HG03460 (cell line): ENCODE data around the gene EEA1.
A peak's percentile ranks its signal among the peaks of the same experiment; 100 is the strongest.

Source experiments
- ATAC-seq: cut with Tn5 transposase; IDR thresholded peaks from one replicate; pipeline ENCODE4 v1.9.1; 2021; ENCODE audit not compliant: unreplicated experiment

Gene EEA1

GRCh38 chr12:92938638-92939037, 9.5 kb upstream of the EEA1 start:
- ATAC-seq, result no peak

DNA sequence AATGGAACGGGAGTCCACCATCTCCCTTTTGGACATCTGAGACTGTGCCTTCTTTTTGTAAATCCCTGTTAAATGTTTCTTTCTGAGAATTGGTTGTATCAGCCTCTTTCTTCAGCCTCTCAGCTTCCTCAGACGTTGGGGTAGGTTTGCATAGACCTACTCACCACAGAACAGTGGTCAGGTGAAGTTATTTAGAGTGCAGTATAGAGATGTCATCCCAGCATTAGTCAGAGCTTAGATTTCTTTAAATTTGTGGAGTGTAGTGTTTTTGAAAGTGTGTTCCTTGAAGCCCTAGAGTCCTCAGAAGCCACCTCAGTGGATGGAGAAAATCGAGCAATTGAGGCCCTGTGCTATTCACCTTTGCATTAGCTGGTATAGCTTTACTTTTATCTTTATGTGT, 8.9 kb upstream of the EEA1 start:
- ATAC-seq, result no peak

GRCh38 chr12:92933606-92934005, 4.5 kb upstream of the EEA1 start:
- no peak for ATAC-seq

GRCh38 chr12:92930421-92930820, 1.3 kb upstream of the EEA1 start:
- no peak for ATAC-seq

DNA sequence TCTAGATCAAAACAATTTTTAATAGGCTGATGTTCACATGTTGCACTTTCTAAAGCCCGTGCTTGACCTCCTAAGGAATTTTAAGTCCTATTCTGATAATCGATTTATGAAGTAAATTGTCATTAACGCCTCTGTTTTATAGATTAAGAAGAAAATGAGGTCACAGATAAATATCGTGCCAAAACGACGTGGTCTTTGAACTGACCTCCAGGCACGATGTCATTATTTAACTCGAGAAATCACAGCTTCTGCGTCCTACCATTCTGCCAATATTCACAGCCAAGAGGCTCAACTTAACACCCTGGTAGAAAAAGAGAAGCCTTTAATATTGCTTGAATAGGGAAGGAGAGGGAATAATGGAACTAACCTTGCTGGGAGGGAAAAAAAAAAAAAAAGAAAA, 888 bp upstream of the EEA1 start:
- ATAC-seq, result no peak

DNA sequence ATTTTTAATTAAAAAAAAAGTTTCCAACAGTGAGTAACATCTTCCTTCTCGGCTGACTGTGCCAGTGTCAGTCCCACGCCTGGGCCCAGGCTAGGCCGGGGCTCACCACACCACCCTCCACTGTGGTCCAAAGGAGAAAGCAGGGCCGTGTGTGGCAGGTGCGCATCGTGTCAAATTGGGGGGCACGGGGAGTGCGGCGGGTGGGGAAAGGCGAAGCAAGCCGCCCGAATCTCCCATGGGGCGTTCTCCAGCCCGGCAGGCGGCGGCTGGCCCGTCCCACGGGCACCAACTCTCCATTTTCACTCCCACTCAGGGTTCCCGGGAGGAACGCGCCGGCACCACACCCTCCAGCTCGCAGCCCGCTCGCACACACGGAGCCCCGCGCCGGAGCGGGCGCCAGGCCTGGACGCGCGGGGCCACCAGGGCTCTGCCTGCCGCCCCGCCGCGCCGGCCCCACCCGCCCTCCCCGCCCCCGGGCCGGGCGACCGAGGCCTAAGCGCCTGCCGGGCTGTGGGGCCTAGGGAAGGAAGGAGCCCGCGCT, 604 bp downstream of the EEA1 start:
- peak; percentile 15 for ATAC-seq

DNA sequence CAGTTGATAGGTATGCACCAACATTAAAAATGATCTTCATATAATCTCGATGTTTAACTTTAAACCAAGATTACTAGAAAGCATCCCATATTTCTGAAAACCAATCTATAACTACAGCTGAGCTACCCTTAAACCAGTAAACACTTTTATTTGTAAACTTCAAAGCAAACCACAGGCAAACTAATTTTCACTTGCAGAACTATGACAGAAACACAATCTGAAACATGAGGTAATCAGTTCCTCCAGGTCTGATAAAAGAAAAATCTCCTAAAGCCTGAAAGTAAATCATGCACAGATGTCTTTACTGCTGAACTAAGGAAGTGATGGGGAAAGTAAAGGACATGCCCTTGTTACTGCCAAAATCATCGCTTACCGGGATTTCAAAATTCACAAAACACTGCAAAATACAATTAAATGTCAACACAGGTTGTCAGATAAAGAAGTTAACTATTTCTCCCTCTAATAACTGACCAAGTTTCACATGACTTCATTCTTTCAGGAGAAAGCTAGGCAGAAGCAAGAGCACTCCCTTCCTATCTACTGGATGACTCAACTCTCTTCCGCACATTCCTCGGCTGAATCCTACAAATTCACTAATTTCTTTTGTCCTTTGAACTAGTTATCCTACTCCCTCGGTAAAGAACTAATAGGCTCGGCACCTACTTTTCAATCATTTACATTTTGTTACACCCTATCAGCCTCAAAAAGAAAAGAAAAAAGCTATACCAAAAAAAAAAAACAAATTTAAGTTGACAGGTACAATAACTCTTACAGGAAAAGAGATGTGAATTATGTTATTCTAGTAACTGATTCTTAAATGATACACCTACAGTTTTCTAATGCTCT, 1.4 kb downstream of the EEA1 start:
- ATAC-seq, result peak; percentile 12

GRCh38 chr12:92927055-92927435, 2.0 kb downstream of the EEA1 start:
- ATAC-seq, result peak; percentile 24

- ATAC-seq, result no peak
Measured at GRCh38 chr12:92926549-92926948, 2.5 kb downstream of the EEA1 start.

DNA sequence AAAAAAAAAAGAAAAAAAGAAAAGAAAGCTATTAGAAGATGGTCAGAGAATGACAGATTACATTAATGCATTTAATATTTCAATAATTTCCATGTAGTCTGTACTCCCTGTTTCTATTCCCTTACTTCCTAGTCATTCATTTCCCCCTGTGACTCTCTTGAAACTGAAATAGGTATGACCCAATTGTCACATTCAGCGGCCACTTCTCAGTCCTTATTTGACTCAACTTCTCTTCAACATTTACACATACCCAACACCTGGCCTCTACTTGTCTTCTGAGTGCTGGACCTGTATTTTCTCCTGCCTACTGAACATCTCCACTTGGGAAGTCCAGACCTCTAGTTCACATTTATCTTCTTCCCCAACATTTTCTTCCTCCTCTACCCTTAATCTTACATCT, 7.2 kb downstream of the EEA1 start:
- ATAC-seq, result peak; percentile 86

- no peak for ATAC-seq
Measured at GRCh38 chr12:92915365-92915764, 13.7 kb downstream of the EEA1 start.

GRCh38 chr12:92914170-92914569, 14.9 kb downstream of the EEA1 start:
- ATAC-seq, result no peak

GRCh38 chr12:92912672-92913071, 16.4 kb downstream of the EEA1 start:
- ATAC-seq, result no peak

GRCh38 chr12:92912052-92912451, 17.0 kb downstream of the EEA1 start:
- no peak for ATAC-seq

- ATAC-seq, result no peak
Measured at GRCh38 chr12:92911339-92911738, 17.8 kb downstream of the EEA1 start.

DNA sequence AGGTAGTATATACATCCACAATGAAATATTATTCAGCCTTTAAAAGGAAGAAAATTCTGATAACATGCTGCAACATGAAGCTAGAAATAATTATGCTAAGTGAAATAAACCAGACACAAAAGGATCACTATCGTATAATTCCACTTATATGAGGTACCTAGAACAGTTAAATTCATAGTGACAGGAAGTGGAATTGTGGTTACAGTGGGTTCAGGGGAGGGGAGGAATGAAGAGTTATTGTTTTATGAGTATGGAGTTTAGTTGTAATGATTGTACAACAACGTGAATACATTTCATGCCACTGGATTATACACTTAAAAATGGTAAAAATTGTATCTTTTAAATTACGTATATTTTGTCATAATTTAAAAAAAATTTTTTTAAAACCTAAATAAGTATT, 21.0 kb downstream of the EEA1 start:
- no peak for ATAC-seq

- no peak for ATAC-seq
Measured at GRCh38 chr12:92905811-92906554, 23.1 kb downstream of the EEA1 start.

GRCh38 chr12:92905258-92905810, 23.8 kb downstream of the EEA1 start:
- no peak for ATAC-seq

DNA sequence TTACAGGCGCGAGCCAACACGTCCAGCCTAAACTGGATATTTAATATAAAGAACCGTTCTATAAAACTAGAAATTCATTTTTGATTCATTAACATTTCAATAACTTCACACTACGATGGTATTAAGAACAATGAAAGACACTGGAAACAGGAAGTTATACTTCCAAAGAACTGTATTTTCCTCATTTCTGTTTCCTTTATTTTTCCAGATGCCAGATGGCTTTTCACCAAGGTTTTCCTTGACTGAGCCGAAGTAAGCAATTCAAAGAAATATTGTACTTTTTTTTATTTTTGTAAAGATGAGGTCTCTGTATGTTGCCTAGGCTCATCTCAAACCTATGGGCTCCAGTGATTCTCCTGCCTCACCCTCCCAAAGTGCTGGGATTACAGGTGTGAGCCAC, 28.2 kb downstream of the EEA1 start:
- no peak for ATAC-seq

DNA sequence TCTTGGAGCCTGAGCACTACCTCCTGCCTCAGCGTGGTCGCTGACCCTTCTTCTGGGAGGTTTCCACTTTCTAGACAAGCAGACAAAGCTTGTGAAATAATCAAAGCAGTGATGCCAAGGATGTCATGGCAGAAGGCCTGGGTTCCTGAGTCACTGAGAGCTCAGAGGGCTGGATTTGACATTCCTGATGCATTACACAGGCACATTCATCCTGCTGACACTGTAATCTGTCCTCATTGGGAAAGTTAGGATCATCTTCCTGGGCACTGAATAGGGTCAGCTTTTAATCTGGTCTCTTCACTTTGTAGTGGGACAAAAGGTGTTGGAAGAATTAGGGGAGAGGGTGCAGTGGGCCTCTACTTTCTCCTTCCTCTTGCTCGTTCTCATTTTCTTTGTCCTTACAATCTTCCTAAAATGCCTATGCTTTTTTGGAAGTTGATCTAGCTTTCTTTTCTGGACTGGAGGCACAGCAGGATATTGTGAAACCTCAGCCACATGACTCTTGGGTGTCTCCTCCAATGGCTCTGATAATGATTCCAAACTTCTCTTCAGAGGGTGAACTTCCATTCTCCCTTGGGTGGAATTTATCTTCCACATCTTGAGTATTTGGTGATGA, 29.6 kb downstream of the EEA1 start:
- ATAC-seq, result no peak

- no peak for ATAC-seq
Measured at GRCh38 chr12:92898755-92899154, 30.3 kb downstream of the EEA1 start.
